GM18909 (cell line): Measurements from ENCODE around the gene DNMT3A.
A peak's percentile ranks its signal among the peaks of the same experiment; 100 is the strongest.

Experiments
- ATAC-seq: cut with Tn5 transposase; IDR thresholded peaks from one replicate; pipeline ENCODE4 v1.9.1; 2021; ENCODE audit warnings: mild to moderate bottlenecking; ENCODE audit not compliant: unreplicated experiment, poor library complexity

The DNMT3A gene

GRCh38 chr2:25373269-25373981, 31.7 kb upstream of the DNMT3A start:
- no peak for ATAC-seq

GRCh38 chr2:25372405-25373268, 30.9 kb upstream of the DNMT3A start:
- ATAC-seq = no peak

GRCh38 chr2:25371253-25372241, 29.8 kb upstream of the DNMT3A start:
- no peak for ATAC-seq

GRCh38 chr2:25369876-25370275, 28.2 kb upstream of the DNMT3A start:
- no peak for ATAC-seq

- ATAC-seq = no peak
Measured at GRCh38 chr2:25369439-25369838, 27.7 kb upstream of the DNMT3A start.

- ATAC-seq = no peak
Measured at GRCh38 chr2:25368660-25369059, 26.9 kb upstream of the DNMT3A start.

- ATAC-seq = no peak
Measured at GRCh38 chr2:25367296-25367695, 25.6 kb upstream of the DNMT3A start.

GRCh38 chr2:25366629-25367028, 24.9 kb upstream of the DNMT3A start:
- ATAC-seq = no peak

GRCh38 chr2:25365241-25365640, 23.5 kb upstream of the DNMT3A start:
- ATAC-seq = no peak

- no peak for ATAC-seq
Measured at GRCh38 chr2:25363733-25364132, 22.0 kb upstream of the DNMT3A start.

- peak; percentile 70 for ATAC-seq
Measured at GRCh38 chr2:25362434-25363145, 20.9 kb upstream of the DNMT3A start.

GRCh38 chr2:25362049-25362433, 20.3 kb upstream of the DNMT3A start:
- peak; percentile 89 for ATAC-seq

- no peak for ATAC-seq
Measured at GRCh38 chr2:25361261-25362048, 19.7 kb upstream of the DNMT3A start.

GRCh38 chr2:25358836-25359235, 17.1 kb upstream of the DNMT3A start:
- ATAC-seq = no peak

- ATAC-seq = no peak
Measured at GRCh38 chr2:25358249-25358815, 16.6 kb upstream of the DNMT3A start.

GRCh38 chr2:25356088-25356487, 14.4 kb upstream of the DNMT3A start:
- ATAC-seq = no peak

- no peak for ATAC-seq
Measured at GRCh38 chr2:25355270-25355669, 13.5 kb upstream of the DNMT3A start.

- ATAC-seq = no peak
Measured at GRCh38 chr2:25354116-25354515, 12.4 kb upstream of the DNMT3A start.

- no peak for ATAC-seq
Measured at GRCh38 chr2:25349397-25349796, 7.7 kb upstream of the DNMT3A start.
